Thyroid gland (tissue), 4 donors: Measurements from ENCODE around the gene TMEM208.

Experiments used
- CTCF ChIP-seq, 6 experiments: fragments of 200-600 bp in 3 of 6; fragments of 450-650 bp in 3 of 6; sonication (generic) in 3 of 6; IDR thresholded peaks; one replicate each; pipeline ENCODE4 v1.5.1; 2016 to 2019; ENCODE audit warnings: antibody characterized with exemption in 6 of 6, mild to moderate bottlenecking in 2 of 6, inconsistent platforms in 1 of 6, moderate library complexity in 1 of 6
- POLR2A ChIP-seq, 2 donors: fragments of 450-650 bp; IDR thresholded peaks; one replicate each; pipeline ENCODE4 v1.6.1; 2017; ENCODE audit warnings: antibody characterized with exemption in 2 of 2, mild to moderate bottlenecking in 2 of 2, moderate library complexity in 1 of 2

GRCh38 chr16:67277999-67278772 lies 51.3 kb downstream of the TMEM208 start:
- TF ChIP-seq CTCF (IDR thresholded peaks at IDR 0.05) (no peak), POLR2A (IDR thresholded peaks at IDR 0.05) (no peak)
